Left ventricle myocardium inferior (tissue), 1 donor: ENCODE measurements around the gene ALMS1. TPM values are rescaled to one million over a fixed set of nuclear protein-coding genes. Genes with fewer than 3 reads are reported as not detected.
"Not testable (repeated sequence)": the region's sequence is repeated elsewhere in the genome, so short reads cannot be mapped to it uniquely, and the experiment has no call there.

Source experiments
- DNase-seq: peaks from one replicate; pipeline ENCODE4 v3.0.0-alpha.2; 2020
- H3K27ac ChIP-seq: fragments of 200-600 bp; replicated peaks from 2 replicates; pipeline ENCODE4 v1.8.0; 2021
- H3K27me3 ChIP-seq: fragments of 200-600 bp; 2 replicates; pipeline ENCODE4 v1.8.0; 2021; ENCODE audit warnings: low read depth
- H3K36me3 ChIP-seq: fragments of 200-600 bp; 2 replicates; pipeline ENCODE4 v1.8.0; 2021
- H3K4me1 ChIP-seq: fragments of 200-600 bp; 2 replicates; pipeline ENCODE4 v1.8.0; 2021
- H3K4me3 ChIP-seq: fragments of 200-600 bp; 2 replicates; pipeline ENCODE4 v1.8.0; 2021; ENCODE audit warnings: mild to moderate bottlenecking, moderate library complexity
- H3K9me3 ChIP-seq: fragments of 200-600 bp; replicated peaks from 2 replicates; pipeline ENCODE4 v1.8.0; 2021
- intact Hi-C: fragments of 100-400 bp; cut with micrococcal nuclease; formaldehyde crosslinking; loops from one replicate; pipeline ENCODE4 v1.11.0; 2022
- total RNA-seq: library from RNA; stranded (reverse); fragmentation: NEBNext Ultra II Directional; extraction: Animal tissue kit (Norgen Biotek cat#: 25700); gene quantifications from one replicate; pipeline ENCODE4 v1.2.1, GENCODE V29; 2021
- TF ChIP-seq, protein P1 (sequence below): fragments of 200-600 bp; IDR thresholded peaks from 2 replicates; pipeline ENCODE4 v1.8.0; 2021; ENCODE audit warnings: antibody characterized with exemption, mild to moderate bottlenecking, borderline replicate concordance
- donor health status: DM: no; HTN: yes; CAD: no; lungs with severe emphysema.

The ALMS1 gene
- total RNA-seq, 1 donor from 2014 or later: 7.7 TPM

GRCh38 chr2:73451263-73451972 lies 65.8 kb downstream of the ALMS1 start:
- no peak overlapping the region for H3K4me3 ChIP-seq
- H3K27me3 ChIP-seq: no peaks in the 10 kb centered on the region
- TF ChIP-seq, protein P1, sequence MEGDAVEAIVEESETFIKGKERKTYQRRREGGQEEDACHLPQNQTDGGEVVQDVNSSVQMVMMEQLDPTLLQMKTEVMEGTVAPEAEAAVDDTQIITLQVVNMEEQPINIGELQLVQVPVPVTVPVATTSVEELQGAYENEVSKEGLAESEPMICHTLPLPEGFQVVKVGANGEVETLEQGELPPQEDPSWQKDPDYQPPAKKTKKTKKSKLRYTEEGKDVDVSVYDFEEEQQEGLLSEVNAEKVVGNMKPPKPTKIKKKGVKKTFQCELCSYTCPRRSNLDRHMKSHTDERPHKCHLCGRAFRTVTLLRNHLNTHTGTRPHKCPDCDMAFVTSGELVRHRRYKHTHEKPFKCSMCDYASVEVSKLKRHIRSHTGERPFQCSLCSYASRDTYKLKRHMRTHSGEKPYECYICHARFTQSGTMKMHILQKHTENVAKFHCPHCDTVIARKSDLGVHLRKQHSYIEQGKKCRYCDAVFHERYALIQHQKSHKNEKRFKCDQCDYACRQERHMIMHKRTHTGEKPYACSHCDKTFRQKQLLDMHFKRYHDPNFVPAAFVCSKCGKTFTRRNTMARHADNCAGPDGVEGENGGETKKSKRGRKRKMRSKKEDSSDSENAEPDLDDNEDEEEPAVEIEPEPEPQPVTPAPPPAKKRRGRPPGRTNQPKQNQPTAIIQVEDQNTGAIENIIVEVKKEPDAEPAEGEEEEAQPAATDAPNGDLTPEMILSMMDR: no peak
- no peak overlapping the region for H3K27ac ChIP-seq
- DNase-seq: no peak
- H3K36me3 ChIP-seq: peaks cover 75% of the 10 kb centered on the region
- H3K4me1 ChIP-seq: no peaks in the 10 kb centered on the region
- intact Hi-C loops: no loop called here
- H3K9me3 ChIP-seq: no peaks in the 10 kb centered on the region

DNA sequence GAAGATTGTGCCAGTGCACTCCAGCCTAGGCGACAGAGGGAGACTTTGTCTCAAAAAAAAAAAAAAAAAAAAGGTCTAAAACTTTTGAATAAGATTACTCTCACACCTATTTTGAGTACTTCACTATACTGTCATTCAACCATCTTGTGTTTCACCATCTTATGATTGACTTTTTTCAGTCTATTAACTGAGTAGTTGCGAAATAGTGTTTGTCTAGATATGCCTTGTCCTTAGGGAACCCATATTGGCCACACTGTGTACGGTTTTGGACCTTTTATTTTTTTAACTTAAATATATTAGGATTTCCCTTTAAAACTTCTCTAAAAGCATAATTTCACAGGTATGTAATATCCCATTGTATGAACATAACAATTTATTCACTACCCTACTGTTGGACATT lies 72.3 kb downstream of the ALMS1 start:
- Histone ChIP-seq H3K4me1 (no peaks in the 10 kb centered on the region), H3K9me3 (no peaks in the 10 kb centered on the region), H3K4me3 (no peak overlapping the region), H3K27ac (no peak overlapping the region), H3K36me3 (peaks cover 51% of the 10 kb centered on the region), H3K27me3 (no peaks in the 10 kb centered on the region)
- intact Hi-C loops: no loop called here
- DNase-seq: no peak
- TF ChIP-seq, protein P1: no peak

DNA sequence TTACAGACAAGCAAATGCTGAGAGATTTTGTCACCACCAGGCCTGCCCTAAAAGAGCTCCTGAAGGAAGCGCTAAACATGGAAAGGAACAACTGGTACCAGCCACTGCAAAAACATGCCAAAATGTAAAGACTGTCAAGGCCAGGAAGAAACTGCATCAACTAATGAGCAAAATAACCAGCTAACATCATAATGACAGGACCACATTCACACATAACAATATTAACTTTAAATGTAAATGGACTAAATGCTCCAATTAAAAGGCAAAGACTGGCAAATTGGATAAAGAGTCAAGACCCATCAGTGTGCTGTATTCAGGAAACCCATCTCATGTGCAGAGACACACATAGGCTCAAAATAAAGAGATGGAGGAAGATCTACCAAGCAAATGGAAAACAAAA lies 76.8 kb downstream of the ALMS1 start:
- H3K36me3 ChIP-seq: peaks cover 27% of the 10 kb centered on the region
- H3K27ac ChIP-seq, intact Hi-C loops, H3K27me3 ChIP-seq, H3K4me3 ChIP-seq, DNase-seq, H3K4me1 ChIP-seq, H3K9me3 ChIP-seq: not testable (repeated sequence)

DNA sequence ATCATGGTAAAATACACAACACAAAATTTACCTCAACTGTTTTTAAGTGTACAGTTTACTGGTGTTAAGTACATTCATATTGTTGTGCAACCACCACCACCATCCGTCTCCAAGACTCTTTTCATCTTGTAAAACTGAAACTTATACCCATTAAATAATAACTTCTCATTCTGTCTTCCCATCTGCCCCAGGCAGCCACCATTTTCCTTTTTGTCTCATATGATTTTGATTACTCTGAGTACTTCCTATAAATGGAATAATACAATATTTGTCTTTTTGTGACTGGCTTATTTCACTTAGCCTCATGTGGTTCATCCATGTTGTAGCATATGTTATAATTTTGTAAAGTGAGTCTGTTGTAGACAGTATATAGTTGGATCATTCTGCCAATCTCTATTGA lies 82.7 kb downstream of the ALMS1 start:
- Histone ChIP-seq H3K4me1 (no peaks in the 10 kb centered on the region), H3K27me3 (no peaks in the 10 kb centered on the region), H3K4me3 (no peak overlapping the region), H3K9me3 (peaks cover 4% of the 10 kb centered on the region), H3K27ac (no peak overlapping the region), H3K36me3 (no peaks in the 10 kb centered on the region)
- no peak for DNase-seq
- intact Hi-C loops: no loop called here
- TF ChIP-seq, protein P1: no peak

GRCh38 chr2:73483874-73484273 lies 98.2 kb downstream of the ALMS1 start:
- H3K4me3 ChIP-seq, H3K4me1 ChIP-seq, intact Hi-C loops, DNase-seq, H3K27ac ChIP-seq, H3K27me3 ChIP-seq: not testable (repeated sequence)
- Histone ChIP-seq H3K9me3 (peaks cover 10% of the 10 kb centered on the region), H3K36me3 (peaks cover 28% of the 10 kb centered on the region)

GRCh38 chr2:73487112-73487657 lies 101.5 kb downstream of the ALMS1 start:
- H3K9me3 ChIP-seq: no peaks in the 10 kb centered on the region
- H3K27ac ChIP-seq: no peak overlapping the region
- no peak overlapping the region for H3K4me3 ChIP-seq
- H3K4me1 ChIP-seq: no peaks in the 10 kb centered on the region
- H3K36me3 ChIP-seq: peaks cover 46% of the 10 kb centered on the region
- no peaks in the 10 kb centered on the region for H3K27me3 ChIP-seq
- DNase-seq: no peak
- TF ChIP-seq, protein P1: no peak
- intact Hi-C loops: no loop called here
